Ishikawa (cell line): ENCODE data around the gene ADAMTS12.

Experiments used
- CEBPB ChIP-seq: IDR thresholded peaks from 2 replicates; pipeline ENCODE4 v1.6.1; 2012
- CREB1 ChIP-seq: IDR thresholded peaks from 2 replicates; pipeline ENCODE4 v1.6.1; 2012; ENCODE audit warnings: low read depth
- EGR1 ChIP-seq: IDR thresholded peaks from 2 replicates; pipeline ENCODE4 v1.6.1; 2012
- EP300 ChIP-seq: IDR thresholded peaks from 2 replicates; pipeline ENCODE4 v1.6.1; 2012; ENCODE audit warnings: borderline replicate concordance
- FOXM1 ChIP-seq: IDR thresholded peaks from 2 replicates; pipeline ENCODE4 v1.6.1; 2012; ENCODE audit warnings: low read depth, borderline replicate concordance
- NFIC ChIP-seq: IDR thresholded peaks from 2 replicates; pipeline ENCODE4 v1.6.1; 2012
- RAD21 ChIP-seq: IDR thresholded peaks from 2 replicates; pipeline ENCODE4 v1.6.1; 2012; ENCODE audit warnings: low read depth
- TAF1 ChIP-seq: IDR thresholded peaks from 2 replicates; pipeline ENCODE4 v1.6.1; 2012; ENCODE audit warnings: low read depth, mild to moderate bottlenecking
- TCF12 ChIP-seq: IDR thresholded peaks from 2 replicates; pipeline ENCODE4 v1.6.1; 2012; ENCODE audit warnings: low read depth
- TEAD4 ChIP-seq: IDR thresholded peaks from 2 replicates; pipeline ENCODE4 v1.6.1; 2012
- YY1 ChIP-seq: IDR thresholded peaks from 2 replicates; pipeline ENCODE4 v1.6.1; 2012; ENCODE audit warnings: low read depth
- ZBTB7A ChIP-seq: IDR thresholded peaks from 2 replicates; pipeline ENCODE4 v1.6.1; 2012; ENCODE audit warnings: low read depth
- TF ChIP-seq, protein P1 (sequence below): IDR thresholded peaks from 2 replicates; pipeline ENCODE4 v1.6.1; 2012
- TF ChIP-seq, protein P2 (sequence below): IDR thresholded peaks from 2 replicates; pipeline ENCODE4 v1.6.1; 2012; ENCODE audit warnings: low read depth, mild to moderate bottlenecking
- TF ChIP-seq, protein P3 (sequence below): IDR thresholded peaks from 2 replicates; pipeline ENCODE4 v1.6.1; 2012

Gene ADAMTS12

DNA sequence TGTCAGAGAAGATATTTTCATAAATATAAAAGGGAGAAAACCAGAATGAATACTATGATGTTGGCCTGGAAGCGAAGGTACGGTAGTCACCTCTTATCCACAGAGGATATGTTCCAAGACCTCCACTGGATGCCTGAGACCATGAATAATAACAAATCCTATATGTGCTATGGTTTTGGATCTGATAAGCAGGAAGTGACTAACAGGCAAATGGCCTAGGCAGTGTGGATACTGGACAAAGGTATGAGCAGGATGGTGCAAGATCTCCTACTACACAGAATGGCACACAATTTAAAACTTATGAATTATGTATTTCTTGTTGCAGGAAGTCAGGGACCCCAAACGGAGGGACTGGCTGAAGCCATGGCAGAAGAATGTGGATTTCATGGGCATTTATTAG, 48.2 kb downstream of the ADAMTS12 start:
- TF ChIP-seq, protein P1, sequence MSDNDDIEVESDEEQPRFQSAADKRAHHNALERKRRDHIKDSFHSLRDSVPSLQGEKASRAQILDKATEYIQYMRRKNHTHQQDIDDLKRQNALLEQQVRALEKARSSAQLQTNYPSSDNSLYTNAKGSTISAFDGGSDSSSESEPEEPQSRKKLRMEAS, result no peak
- TF ChIP-seq NFIC (no peak), YY1 (no peak), TAF1 (no peak), RAD21 (no peak), CREB1 (no peak), ZBTB7A (no peak), EGR1 (no peak), FOXM1 (no peak), EP300 (no peak), TEAD4 (no peak), TCF12 (no peak)
- TF ChIP-seq, protein P2, sequence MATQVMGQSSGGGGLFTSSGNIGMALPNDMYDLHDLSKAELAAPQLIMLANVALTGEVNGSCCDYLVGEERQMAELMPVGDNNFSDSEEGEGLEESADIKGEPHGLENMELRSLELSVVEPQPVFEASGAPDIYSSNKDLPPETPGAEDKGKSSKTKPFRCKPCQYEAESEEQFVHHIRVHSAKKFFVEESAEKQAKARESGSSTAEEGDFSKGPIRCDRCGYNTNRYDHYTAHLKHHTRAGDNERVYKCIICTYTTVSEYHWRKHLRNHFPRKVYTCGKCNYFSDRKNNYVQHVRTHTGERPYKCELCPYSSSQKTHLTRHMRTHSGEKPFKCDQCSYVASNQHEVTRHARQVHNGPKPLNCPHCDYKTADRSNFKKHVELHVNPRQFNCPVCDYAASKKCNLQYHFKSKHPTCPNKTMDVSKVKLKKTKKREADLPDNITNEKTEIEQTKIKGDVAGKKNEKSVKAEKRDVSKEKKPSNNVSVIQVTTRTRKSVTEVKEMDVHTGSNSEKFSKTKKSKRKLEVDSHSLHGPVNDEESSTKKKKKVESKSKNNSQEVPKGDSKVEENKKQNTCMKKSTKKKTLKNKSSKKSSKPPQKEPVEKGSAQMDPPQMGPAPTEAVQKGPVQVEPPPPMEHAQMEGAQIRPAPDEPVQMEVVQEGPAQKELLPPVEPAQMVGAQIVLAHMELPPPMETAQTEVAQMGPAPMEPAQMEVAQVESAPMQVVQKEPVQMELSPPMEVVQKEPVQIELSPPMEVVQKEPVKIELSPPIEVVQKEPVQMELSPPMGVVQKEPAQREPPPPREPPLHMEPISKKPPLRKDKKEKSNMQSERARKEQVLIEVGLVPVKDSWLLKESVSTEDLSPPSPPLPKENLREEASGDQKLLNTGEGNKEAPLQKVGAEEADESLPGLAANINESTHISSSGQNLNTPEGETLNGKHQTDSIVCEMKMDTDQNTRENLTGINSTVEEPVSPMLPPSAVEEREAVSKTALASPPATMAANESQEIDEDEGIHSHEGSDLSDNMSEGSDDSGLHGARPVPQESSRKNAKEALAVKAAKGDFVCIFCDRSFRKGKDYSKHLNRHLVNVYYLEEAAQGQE, result no peak
- TF ChIP-seq, protein P3, sequence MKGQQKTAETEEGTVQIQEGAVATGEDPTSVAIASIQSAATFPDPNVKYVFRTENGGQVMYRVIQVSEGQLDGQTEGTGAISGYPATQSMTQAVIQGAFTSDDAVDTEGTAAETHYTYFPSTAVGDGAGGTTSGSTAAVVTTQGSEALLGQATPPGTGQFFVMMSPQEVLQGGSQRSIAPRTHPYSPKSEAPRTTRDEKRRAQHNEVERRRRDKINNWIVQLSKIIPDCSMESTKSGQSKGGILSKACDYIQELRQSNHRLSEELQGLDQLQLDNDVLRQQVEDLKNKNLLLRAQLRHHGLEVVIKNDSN, result no peak

DNA sequence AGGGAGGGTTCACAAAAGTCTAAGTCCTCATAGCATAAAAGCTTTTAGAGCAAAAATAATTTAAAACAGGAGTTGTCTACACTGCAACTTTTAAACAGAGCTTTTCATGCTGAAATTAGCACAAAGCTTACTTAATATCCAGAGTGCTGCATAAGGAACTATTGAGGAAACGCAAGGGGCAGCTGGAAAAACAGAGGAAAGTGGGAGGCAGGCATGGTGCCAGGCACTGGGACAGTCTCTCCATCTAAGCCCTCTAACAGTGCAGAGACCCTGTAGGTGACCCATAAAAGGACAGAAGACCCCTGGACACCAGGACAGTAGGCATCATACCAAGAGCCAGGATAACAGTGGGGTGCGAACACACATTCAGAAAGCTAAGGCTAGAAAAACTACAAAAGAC, 49.3 kb downstream of the ADAMTS12 start:
- no peak for TF ChIP-seq YY1
- TF ChIP-seq, protein P1, result no peak
- no peak for TF ChIP-seq EGR1
- TF ChIP-seq EP300, result no peak
- TF ChIP-seq, protein P2, result no peak
- no peak for TF ChIP-seq CREB1
- TF ChIP-seq TAF1, result no peak
- no peak for TF ChIP-seq ZBTB7A
- TF ChIP-seq, protein P3, result no peak
- TF ChIP-seq NFIC, result no peak
- TF ChIP-seq FOXM1, result no peak
- TF ChIP-seq TCF12, result no peak
- TF ChIP-seq CEBPB, result no peak
- TF ChIP-seq RAD21, result no peak
- no peak for TF ChIP-seq TEAD4

DNA sequence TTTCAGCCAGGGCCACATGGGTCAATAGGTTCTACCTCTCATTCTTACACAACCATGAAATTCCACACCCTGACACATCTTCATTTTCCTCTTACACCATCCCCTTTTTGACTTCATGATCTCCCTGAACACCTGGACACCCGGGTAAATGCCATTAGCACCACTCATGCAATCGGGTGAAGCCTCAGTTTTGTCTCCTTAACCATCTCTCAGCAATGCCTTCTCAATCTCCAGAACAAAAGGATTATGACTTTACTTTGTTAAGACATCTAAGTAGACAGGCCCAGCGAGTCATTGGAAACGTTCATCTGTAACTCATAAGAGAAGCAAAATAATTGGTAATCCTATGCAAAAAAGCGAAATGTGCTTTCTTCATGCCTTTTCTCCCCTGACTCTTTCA, 49.9 kb downstream of the ADAMTS12 start:
- no peak for TF ChIP-seq TCF12
- no peak for TF ChIP-seq EP300
- TF ChIP-seq RAD21, result no peak
- TF ChIP-seq NFIC, result no peak

DNA sequence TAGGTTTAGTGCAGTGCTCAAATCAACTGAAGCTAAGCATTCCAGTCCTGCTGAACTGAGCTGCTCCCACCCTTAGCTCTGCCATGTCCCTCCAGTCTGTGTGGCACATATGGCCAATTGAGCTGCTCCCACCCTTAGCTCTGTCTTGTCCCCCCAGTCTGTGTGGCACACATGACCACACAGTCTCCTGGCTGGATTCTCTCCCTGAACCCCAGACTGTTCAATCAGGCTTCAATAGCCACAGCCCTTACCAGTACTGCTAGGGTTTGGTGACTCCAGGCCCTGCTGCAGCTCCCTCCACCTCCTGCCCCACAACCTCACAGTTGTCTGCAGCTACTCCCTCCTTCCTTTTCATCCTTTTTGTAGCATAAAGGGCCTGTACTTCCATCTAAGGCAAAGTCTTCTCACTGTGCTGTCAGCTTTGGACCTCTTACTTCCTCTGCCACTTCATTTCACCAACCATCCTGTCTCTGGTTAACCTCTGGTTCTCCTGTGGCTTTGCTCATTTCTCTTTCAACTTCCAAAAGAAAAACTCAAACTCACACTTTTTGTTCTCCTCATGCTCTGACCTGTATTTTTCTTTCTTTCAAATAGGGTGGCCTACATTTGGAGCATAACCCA, 50.8 kb downstream of the ADAMTS12 start:
- TF ChIP-seq TCF12 (no peak), EP300 (no peak), TEAD4 (no peak), FOXM1 (no peak), CEBPB (no peak), EGR1 (no peak)

DNA sequence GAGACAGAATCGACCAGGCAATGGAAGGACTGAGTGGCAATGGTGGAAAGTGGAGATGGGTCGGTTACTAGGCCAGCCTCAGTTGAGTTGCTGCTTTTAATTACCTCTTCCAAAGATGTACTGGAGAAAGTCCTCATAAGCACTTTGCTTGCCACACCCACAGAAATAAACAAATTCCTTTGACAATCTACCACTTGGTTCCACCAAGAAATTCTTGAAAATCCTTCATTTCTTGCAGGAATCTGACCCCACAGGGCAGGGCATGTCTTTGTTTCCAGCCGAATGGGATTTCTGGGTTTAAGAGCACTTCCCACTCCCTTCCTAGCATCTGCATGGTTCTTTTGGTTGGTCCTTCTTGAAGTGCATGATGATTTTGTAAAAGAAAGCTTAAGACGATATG, 54.5 kb downstream of the ADAMTS12 start:
- no peak for TF ChIP-seq EP300
- no peak for TF ChIP-seq CEBPB
- no peak for TF ChIP-seq EGR1
- no peak for TF ChIP-seq TEAD4
- TF ChIP-seq, protein P2, result no peak
- TF ChIP-seq FOXM1, result no peak
- TF ChIP-seq, protein P3, result no peak
- no peak for TF ChIP-seq NFIC
- TF ChIP-seq YY1, result no peak
- TF ChIP-seq TCF12, result no peak
- no peak for TF ChIP-seq CREB1
- no peak for TF ChIP-seq TAF1
- TF ChIP-seq, protein P1, result no peak
- TF ChIP-seq RAD21, result no peak
- TF ChIP-seq ZBTB7A, result no peak
